ENCODE results near the gene MKX.

- TF ChIP-seq, protein P1, sequence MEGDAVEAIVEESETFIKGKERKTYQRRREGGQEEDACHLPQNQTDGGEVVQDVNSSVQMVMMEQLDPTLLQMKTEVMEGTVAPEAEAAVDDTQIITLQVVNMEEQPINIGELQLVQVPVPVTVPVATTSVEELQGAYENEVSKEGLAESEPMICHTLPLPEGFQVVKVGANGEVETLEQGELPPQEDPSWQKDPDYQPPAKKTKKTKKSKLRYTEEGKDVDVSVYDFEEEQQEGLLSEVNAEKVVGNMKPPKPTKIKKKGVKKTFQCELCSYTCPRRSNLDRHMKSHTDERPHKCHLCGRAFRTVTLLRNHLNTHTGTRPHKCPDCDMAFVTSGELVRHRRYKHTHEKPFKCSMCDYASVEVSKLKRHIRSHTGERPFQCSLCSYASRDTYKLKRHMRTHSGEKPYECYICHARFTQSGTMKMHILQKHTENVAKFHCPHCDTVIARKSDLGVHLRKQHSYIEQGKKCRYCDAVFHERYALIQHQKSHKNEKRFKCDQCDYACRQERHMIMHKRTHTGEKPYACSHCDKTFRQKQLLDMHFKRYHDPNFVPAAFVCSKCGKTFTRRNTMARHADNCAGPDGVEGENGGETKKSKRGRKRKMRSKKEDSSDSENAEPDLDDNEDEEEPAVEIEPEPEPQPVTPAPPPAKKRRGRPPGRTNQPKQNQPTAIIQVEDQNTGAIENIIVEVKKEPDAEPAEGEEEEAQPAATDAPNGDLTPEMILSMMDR (IDR thresholded peaks at IDR 0.05; ENCODE audit: low read length) = no peak
- TF ChIP-seq EZH2 (optimal IDR thresholded peaks at IDR 0.05; ENCODE audit: low read depth, low read length) (no peak), EZH2phosphoT487 (IDR thresholded peaks at IDR 0.05; ENCODE audit: low read length) (no peak)
These were observed 84.9 kb downstream of the MKX start for GRCh38 chr10:27660711-27661110.
